HepG2 (cell line): ENCODE measurements around the gene ARL5B. TPM values are rescaled to one million over a fixed set of nuclear protein-coding genes. Genes with fewer than 3 reads are reported as not detected.

ENCODE experiments used
- CC2D1A ChIP-seq: sonication (generic); formaldehyde crosslinking; IDR thresholded peaks from 2 replicates; pipeline ENCODE4 v1.8.1; 2023; ENCODE audit warnings: mild to moderate bottlenecking, missing genetic modification reagents
- ETV5 ChIP-seq: IDR thresholded peaks from 2 replicates; pipeline ENCODE4 v1.6.1; 2018; ENCODE audit warnings: missing biosample characterization, missing genetic modification reagents, inconsistent platforms, borderline replicate concordance
- KDM1A ChIP-seq: IDR thresholded peaks from 2 replicates; pipeline ENCODE4 v1.6.1; 2016; ENCODE audit warnings: missing compliant biosample characterization
- MED8 ChIP-seq: sonication (generic); formaldehyde crosslinking; IDR thresholded peaks from 2 replicates; pipeline ENCODE4 v1.8.1; 2023; ENCODE audit warnings: mild to moderate bottlenecking, missing genetic modification reagents; ENCODE audit not compliant: insufficient replicate concordance
- NFIB ChIP-seq: sonication (generic); formaldehyde crosslinking; IDR thresholded peaks from 2 replicates; pipeline ENCODE4 v1.9.0; 2021; ENCODE audit warnings: missing genetic modification reagents, mild to moderate bottlenecking, borderline replicate concordance
- NFKBIZ ChIP-seq: IDR thresholded peaks from 2 replicates; pipeline ENCODE4 v1.6.1; 2018; ENCODE audit warnings: missing genetic modification reagents, missing compliant biosample characterization
- PITX1 ChIP-seq: sonication (generic); formaldehyde crosslinking; IDR thresholded peaks from 2 replicates; pipeline ENCODE4 v1.5.1; 2020; ENCODE audit warnings: mild to moderate bottlenecking, missing genetic modification reagents
- SOX5 ChIP-seq: IDR thresholded peaks from 2 replicates; pipeline ENCODE4 v1.6.1; 2016; ENCODE audit warnings: borderline replicate concordance
- YEATS4 ChIP-seq: sonication (generic); formaldehyde crosslinking; IDR thresholded peaks from 2 replicates; pipeline ENCODE4 v1.4.0; 2020; ENCODE audit warnings: missing genetic modification reagents, borderline replicate concordance
- ZBTB26 ChIP-seq: IDR thresholded peaks from 2 replicates; pipeline ENCODE4 v1.6.1; 2016; ENCODE audit warnings: missing compliant biosample characterization, missing genetic modification reagents, borderline replicate concordance
- ZHX1 ChIP-seq: sonication (generic); formaldehyde crosslinking; IDR thresholded peaks from 2 replicates; pipeline ENCODE4 v1.8.1; 2022; ENCODE audit warnings: low read depth, mild to moderate bottlenecking, missing genetic modification reagents
- ZNF160 ChIP-seq: sonication (generic); formaldehyde crosslinking; IDR thresholded peaks from 2 replicates; pipeline ENCODE4 v1.8.0; 2022; ENCODE audit warnings: mild to moderate bottlenecking, inconsistent platforms, missing genetic modification reagents
- ZNF546 ChIP-seq: sonication (generic); formaldehyde crosslinking; conservative IDR thresholded peaks from 2 replicates; pipeline ENCODE4 v1.8.1; 2023; ENCODE audit warnings: mild to moderate bottlenecking, missing genetic modification reagents
- ZNF572 ChIP-seq: sonication (generic); formaldehyde crosslinking; IDR thresholded peaks from 2 replicates; pipeline ENCODE4 v1.5.1; 2020; ENCODE audit warnings: mild to moderate bottlenecking, missing genetic modification reagents
- ZNF761 ChIP-seq: sonication (generic); formaldehyde crosslinking; conservative IDR thresholded peaks from 2 replicates; pipeline ENCODE4 v1.4.0; 2020; ENCODE audit warnings: mild to moderate bottlenecking, missing genetic modification reagents
- polyA plus RNA-seq, 8 experiments: library from polyadenylated mRNA; depleted of rRNA in 3 of 8; stranded (reverse) in 7 of 8; unstranded in 1 of 8; fragments of >200 nt; fragmentation: Illumina TruSeq in 4 of 8; extraction: Trizol in 4 of 8; gene quantifications; 2 replicates each; pipeline versions ENCODE4 v1.2.1 to v1.2.3, GENCODE V29; 2011 to 2016; ENCODE audit warnings: low read depth in 4 of 8, missing spikeins in 1 of 8, mixed read lengths in 1 of 8; ENCODE audit not compliant: insufficient read depth in 1 of 8
- total RNA-seq, 5 experiments: library from RNA; depleted of rRNA; stranded (reverse); fragments of >200 nt; fragmentation: Illumina TruSeq; extraction: Trizol; gene quantifications; 2 replicates each; pipeline ENCODE4 v1.2.3, GENCODE V29; 2016; ENCODE audit warnings: low read depth in 1 of 5
- TF ChIP-seq, protein P1 (sequence below): sonication (generic); formaldehyde crosslinking; IDR thresholded peaks from 2 replicates; pipeline ENCODE4 v1.5.0; 2020; ENCODE audit warnings: mild to moderate bottlenecking, missing genetic modification reagents, borderline replicate concordance

ARL5B gene
- total and polyA plus RNA-seq, 2 of the 13 experiments (the other 11 are each of a cell fraction or from before 2014, with no cell fraction given): 26.6 to 32.7 TPM

DNA sequence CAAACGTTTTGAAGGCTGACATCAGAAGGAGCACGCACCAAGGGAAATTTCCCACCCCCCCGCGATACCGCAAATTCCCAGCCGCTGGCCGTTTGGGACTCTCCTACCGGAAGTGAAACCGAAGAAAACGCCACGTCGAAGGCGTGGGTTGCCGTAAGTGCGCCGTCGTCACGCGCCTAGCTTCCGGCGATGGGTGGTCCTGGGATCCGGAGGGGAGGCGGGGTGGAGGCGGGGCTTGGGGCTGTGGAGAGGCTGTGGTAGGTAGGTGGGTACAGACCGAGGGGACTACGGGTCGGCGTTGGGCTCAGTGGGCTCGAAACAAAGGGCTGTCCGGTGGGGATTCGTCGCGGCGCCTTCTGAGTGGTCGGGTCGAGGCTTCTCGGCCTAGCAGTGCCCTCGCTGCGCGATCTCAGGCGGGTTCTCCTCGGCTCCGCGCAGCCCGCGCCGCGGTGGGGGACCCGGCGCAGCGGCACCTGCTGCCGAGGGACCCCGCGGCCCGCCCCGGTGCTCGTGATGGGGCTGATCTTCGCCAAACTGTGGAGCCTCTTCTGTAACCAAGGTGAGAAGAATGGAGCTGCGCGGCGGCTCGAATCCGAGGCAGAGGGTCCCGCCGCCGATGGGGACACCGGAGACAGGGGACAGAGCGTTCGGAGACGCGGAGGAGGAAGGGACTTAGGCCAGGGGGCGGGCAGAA lies at the start of gene ARL5B (continued):
- TF ChIP-seq, protein P1, sequence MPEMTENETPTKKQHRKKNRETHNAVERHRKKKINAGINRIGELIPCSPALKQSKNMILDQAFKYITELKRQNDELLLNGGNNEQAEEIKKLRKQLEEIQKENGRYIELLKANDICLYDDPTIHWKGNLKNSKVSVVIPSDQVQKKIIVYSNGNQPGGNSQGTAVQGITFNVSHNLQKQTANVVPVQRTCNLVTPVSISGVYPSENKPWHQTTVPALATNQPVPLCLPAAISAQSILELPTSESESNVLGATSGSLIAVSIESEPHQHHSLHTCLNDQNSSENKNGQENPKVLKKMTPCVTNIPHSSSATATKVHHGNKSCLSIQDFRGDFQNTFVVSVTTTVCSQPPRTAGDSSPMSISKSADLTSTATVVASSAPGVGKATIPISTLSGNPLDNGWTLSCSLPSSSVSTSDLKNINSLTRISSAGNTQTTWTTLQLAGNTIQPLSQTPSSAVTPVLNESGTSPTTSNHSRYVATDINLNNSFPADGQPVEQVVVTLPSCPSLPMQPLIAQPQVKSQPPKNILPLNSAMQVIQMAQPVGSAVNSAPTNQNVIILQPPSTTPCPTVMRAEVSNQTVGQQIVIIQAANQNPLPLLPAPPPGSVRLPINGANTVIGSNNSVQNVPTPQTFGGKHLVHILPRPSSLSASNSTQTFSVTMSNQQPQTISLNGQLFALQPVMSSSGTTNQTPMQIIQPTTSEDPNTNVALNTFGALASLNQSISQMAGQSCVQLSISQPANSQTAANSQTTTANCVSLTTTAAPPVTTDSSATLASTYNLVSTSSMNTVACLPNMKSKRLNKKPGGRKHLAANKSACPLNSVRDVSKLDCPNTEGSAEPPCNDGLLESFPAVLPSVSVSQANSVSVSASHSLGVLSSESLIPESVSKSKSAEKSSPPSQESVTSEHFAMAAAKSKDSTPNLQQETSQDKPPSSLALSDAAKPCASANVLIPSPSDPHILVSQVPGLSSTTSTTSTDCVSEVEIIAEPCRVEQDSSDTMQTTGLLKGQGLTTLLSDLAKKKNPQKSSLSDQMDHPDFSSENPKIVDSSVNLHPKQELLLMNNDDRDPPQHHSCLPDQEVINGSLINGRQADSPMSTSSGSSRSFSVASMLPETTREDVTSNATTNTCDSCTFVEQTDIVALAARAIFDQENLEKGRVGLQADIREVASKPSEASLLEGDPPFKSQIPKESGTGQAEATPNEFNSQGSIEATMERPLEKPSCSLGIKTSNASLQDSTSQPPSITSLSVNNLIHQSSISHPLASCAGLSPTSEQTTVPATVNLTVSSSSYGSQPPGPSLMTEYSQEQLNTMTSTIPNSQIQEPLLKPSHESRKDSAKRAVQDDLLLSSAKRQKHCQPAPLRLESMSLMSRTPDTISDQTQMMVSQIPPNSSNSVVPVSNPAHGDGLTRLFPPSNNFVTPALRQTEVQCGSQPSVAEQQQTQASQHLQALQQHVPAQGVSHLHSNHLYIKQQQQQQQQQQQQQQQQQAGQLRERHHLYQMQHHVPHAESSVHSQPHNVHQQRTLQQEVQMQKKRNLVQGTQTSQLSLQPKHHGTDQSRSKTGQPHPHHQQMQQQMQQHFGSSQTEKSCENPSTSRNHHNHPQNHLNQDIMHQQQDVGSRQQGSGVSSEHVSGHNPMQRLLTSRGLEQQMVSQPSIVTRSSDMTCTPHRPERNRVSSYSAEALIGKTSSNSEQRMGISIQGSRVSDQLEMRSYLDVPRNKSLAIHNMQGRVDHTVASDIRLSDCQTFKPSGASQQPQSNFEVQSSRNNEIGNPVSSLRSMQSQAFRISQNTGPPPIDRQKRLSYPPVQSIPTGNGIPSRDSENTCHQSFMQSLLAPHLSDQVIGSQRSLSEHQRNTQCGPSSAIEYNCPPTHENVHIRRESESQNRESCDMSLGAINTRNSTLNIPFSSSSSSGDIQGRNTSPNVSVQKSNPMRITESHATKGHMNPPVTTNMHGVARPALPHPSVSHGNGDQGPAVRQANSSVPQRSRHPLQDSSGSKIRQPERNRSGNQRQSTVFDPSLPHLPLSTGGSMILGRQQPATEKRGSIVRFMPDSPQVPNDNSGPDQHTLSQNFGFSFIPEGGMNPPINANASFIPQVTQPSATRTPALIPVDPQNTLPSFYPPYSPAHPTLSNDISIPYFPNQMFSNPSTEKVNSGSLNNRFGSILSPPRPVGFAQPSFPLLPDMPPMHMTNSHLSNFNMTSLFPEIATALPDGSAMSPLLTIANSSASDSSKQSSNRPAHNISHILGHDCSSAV (CRISPR knock-in tag): no peak
- TF ChIP-seq YEATS4 (peak; percentile 92), ZNF572 (CRISPR knock-in tag) (no peak), ZNF160 (CRISPR knock-in tag) (peak; percentile 65), CC2D1A (CRISPR knock-in tag) (no peak), ZNF546 (CRISPR knock-in tag) (no peak), ZHX1 (CRISPR knock-in tag) (peak; percentile 85; the same call in 1 of the 2 replicates), MED8 (peak; percentile 11), ETV5 (CRISPR knock-in tag) (peak; percentile 95), NFIB (CRISPR knock-in tag) (no peak), ZNF761 (0 out of 2 replicates have a peak, but pooled peaks have one; percentile 39), SOX5 (CRISPR knock-in tag) (peak; percentile 32; the same call in 1 of the 2 replicates), NFKBIZ (CRISPR knock-in tag) (no peak), KDM1A (CRISPR knock-in tag) (no peak), ZBTB26 (CRISPR knock-in tag) (no peak), PITX1 (CRISPR knock-in tag) (no peak)
